Fibroblast of mammary gland (primary cell): ENCODE results near the gene CAPN13.

Source experiments
- DNase-seq: peaks from one replicate; pipeline ENCODE4 v3.0.0-alpha.2; 2010; ENCODE audit warnings: low read depth
- H3K4me3 ChIP-seq: 2 replicates; pipeline ENCODE4 v1.5.1; 2011; ENCODE audit warnings: low read depth, mild to moderate bottlenecking, low read length, moderate library complexity; ENCODE audit not compliant: control insufficient read depth
- TF ChIP-seq, protein P1 (sequence below): conservative IDR thresholded peaks from 2 replicates; pipeline ENCODE4 v1.5.1; 2011; ENCODE audit warnings: low read depth, low read length, inconsistent platforms; ENCODE audit not compliant: control insufficient read depth, insufficient read depth

Gene CAPN13

DNA sequence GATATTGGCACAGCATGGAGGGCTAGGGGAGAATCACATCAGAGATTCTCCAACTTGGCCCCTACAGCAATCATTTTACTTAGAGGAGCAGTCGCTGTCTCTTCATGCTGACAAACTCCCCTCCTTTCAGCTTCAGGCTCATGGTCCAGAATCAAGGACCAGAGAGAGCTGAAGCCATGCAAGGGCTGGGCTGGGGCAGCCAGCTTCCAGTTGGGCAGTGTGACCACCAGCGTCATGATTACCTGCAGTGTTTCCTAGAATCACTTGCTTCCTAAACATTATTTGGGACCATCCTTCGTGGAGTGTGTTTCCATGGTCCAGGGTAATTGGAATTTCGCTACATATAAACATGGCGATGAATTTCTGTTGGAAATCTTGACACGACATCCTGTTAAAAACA, 54.4 kb downstream of the CAPN13 start:
- TF ChIP-seq, protein P1, sequence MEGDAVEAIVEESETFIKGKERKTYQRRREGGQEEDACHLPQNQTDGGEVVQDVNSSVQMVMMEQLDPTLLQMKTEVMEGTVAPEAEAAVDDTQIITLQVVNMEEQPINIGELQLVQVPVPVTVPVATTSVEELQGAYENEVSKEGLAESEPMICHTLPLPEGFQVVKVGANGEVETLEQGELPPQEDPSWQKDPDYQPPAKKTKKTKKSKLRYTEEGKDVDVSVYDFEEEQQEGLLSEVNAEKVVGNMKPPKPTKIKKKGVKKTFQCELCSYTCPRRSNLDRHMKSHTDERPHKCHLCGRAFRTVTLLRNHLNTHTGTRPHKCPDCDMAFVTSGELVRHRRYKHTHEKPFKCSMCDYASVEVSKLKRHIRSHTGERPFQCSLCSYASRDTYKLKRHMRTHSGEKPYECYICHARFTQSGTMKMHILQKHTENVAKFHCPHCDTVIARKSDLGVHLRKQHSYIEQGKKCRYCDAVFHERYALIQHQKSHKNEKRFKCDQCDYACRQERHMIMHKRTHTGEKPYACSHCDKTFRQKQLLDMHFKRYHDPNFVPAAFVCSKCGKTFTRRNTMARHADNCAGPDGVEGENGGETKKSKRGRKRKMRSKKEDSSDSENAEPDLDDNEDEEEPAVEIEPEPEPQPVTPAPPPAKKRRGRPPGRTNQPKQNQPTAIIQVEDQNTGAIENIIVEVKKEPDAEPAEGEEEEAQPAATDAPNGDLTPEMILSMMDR = no peak

DNA sequence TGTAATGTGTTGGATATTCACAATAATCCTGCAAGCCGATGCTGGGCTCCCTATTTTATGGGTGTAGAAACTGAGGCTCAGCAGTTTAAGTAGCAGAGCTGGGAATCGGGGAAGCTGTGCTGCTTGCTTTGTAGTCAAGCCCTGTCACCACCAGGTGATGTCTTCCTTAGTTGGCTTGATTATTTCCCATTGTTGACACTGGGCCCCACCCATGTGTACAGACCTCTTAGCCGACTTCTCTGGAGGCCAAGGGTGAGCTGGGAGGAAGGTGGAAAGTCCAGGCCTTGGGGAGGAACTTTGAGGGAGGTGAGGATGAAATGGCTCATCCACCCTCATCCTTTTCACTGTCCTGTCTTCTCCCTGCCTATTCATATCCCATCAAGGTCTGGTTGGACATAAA, 60.0 kb downstream of the CAPN13 start:
- TF ChIP-seq, protein P1 = no peak
- no peak overlapping the region for H3K4me3 ChIP-seq
- DNase-seq = no peak

More for the DNA sequence above, 54.4 kb downstream of the CAPN13 start:
- no peak for DNase-seq
- H3K4me3 ChIP-seq = no peak overlapping the region

DNA sequence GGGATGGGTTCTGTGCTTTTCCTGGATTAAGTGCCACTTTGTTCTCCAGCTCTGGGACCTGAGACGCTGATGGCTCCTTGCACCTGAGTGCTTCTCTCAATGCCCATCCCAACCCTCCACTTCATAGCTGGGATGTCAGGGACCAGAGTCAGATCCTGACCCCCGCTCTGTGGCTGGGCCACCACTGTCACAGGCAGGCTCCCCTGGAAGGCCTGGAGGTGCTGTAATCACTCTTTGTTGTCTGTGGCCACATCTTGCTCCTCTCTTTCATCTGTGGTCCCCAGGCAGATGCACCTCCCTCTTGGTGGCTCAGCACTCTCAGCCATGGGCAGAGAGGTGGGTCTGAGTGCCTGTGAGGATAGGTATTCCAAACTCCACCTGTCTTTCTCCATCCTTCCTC, 62.4 kb downstream of the CAPN13 start:
- no peak overlapping the region for H3K4me3 ChIP-seq
- DNase-seq = no peak
- TF ChIP-seq, protein P1 = no peak

DNA sequence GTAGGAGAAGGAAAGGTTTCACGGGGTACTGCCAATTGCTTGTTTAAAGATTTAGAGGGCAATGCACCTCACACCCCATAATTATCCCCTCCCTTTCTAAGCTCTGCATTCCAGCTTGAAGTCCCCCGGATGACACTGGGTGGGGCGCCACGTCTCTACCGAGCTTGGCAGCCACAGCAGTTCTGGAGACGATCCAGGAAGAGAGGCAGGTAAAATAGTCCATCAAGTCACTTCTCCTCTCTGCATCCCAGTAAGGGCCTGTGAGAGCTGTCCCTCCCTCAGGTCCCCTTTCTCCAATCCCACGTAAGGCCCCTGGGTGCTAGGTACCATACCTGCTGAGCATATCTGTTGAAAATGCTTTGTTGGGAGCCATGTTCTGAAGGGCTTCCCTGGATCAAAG, 65.7 kb downstream of the CAPN13 start:
- TF ChIP-seq, protein P1 = no peak
- no peak overlapping the region for H3K4me3 ChIP-seq
- DNase-seq = no peak

DNA sequence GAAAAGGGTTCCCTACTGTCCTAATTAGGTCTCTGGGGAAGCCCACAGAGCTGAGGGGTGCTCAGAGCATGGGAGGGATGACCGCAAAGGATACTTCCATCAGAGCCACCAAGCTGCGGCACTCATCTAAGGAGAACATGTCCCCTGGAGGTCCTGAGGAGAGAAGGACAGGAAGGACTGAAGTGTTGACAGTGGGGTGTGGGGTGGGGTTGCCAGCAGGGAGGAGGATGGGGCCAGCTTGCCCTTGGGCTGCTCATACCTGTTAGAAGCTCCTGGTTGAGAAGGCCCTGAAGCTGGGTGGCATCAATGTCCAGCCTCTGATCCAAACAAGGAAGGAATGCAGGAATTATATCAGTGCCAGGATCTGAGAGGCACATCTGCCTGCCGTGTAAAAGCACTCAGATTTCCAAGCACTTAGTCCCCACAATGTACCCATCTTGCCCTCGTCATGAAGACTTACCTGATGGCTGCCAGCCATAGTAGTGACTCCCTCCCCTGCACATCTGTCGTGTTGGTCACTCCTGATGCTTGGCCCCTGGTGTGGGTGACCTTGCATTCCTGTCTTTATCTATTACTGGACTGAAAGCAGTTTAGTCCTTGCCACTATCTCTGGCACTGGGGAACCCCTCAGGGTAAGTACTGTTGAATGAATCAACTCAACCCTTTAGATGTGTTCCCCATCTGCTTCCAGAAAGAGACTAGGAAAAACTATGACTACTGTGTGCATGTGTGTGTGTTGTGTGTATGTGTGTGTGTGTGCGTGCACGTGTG, 68.9 kb downstream of the CAPN13 start:
- H3K4me3 ChIP-seq = no peak overlapping the region
- TF ChIP-seq, protein P1 = no peak
- DNase-seq = no peak

DNA sequence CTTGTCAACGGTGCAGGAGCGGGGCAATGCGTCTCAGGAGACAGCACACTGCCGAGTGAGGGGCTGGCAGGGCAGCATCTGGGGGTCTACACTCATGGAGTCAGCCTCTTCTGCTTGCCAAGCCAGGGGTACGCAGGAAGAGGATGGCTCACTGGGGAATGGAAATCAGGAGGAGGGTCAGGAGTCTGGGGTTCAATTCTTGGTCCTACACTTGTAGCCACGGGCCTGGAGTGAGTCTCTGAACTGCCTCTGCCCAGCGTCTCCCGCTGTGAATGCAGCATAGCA, 70.0 kb downstream of the CAPN13 start:
- TF ChIP-seq, protein P1 = no peak
- no peak for DNase-seq
- H3K4me3 ChIP-seq = no peak overlapping the region

DNA sequence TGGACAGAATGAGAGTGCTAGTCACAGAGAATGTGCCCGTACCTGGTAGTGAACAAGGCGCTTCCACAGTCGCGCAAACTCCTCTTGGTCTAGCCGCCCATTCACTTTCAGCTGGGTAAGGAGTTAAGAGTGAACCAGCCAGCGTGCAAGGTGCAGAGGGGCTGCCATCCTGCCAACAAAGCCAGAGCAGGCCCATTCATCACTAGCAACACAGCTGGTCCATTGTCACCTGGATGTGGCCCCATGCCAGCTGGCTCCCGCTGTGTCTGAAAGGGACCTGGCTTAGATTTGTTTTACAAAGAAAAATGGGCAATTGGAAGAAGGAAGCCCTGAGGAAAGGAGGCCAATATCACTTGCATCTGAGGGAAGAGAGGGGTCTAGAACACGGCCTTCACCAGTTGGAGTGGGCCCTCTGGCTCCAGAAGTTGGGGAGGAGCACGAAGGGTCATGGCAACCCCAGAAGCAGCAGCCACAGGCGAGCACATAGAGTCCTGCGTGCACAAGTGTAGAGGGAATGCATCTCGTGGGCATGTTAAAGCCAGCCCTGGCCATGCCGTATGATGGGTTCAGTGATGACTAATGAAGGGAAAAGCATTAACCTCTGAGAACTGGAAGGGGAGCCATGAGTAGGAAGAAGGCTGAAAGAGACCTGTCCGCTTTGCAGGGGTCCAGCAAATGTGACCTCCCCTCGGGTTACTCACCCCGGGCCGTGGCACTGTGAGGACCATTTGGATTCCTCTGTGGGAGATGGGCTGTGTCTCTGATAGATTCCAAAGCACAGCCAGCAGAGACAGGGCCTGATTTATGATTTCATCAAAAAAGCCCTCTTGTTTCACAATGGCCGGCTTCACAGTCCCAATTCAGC, 70.6 kb downstream of the CAPN13 start:
- TF ChIP-seq, protein P1 = no peak
- no peak overlapping the region for H3K4me3 ChIP-seq
- DNase-seq = no peak
